ENCODE data around the gene SART3. TPM values are rescaled to one million over a fixed set of nuclear protein-coding genes. Genes with fewer than 3 reads are reported as not detected.

The SART3 gene
- total RNA-seq, 1 donor from 2014 or later = 24.9 TPM

- Histone ChIP-seq H3K27ac (replicated peaks) (no peak overlapping the region), H3K9me3 (replicated peaks) (no peaks in the 10 kb centered on the region), H3K4me1 (no peaks in the 10 kb centered on the region), H3K27me3 (ENCODE audit: low read depth) (no peaks in the 10 kb centered on the region), H3K4me3 (no peak overlapping the region), H3K36me3 (no peaks in the 10 kb centered on the region)
- intact Hi-C loops (cut with micrococcal nuclease) = no loop called here
- TF ChIP-seq CTCF (IDR thresholded peaks at IDR 0.05; ENCODE audit: borderline replicate concordance) = no peak
- no peak for DNase-seq
These were observed 37.7 kb upstream of the SART3 start for GRCh38 chr12:108598553-108599250.

GRCh38 chr12:108597559-108598471 lies 36.8 kb upstream of the SART3 start, which contains the start of gene TMEM119:
Gene TMEM119 (minus strand): TSS chr12:108598084. CDS start chr12:108592383, 5,701 bp downstream.
- Histone ChIP-seq H3K9me3 (replicated peaks) (no peaks in the 10 kb centered on the region), H3K27me3 (ENCODE audit: low read depth) (no peaks in the 10 kb centered on the region), H3K36me3 (no peaks in the 10 kb centered on the region), H3K4me1 (no peaks in the 10 kb centered on the region), H3K27ac (replicated peaks) (no peak within 1 kb of the TSS), H3K4me3 (peak within 1 kb of the TSS; percentile 43)
- DNase-seq = peak; percentile 39
- no peak for TF ChIP-seq CTCF (IDR thresholded peaks at IDR 0.05; ENCODE audit: borderline replicate concordance)
- intact Hi-C loops (cut with micrococcal nuclease) = no loop called here

GRCh38 chr12:108596854-108597558 lies 36.0 kb upstream of the SART3 start:
- H3K27ac ChIP-seq (replicated peaks) = no peak overlapping the region

GRCh38 chr12:108595711-108596647 lies 35.0 kb upstream of the SART3 start:
- DNase-seq = no peak
- no peaks in the 10 kb centered on the region for H3K36me3 ChIP-seq
- H3K27me3 ChIP-seq (ENCODE audit: low read depth) = no peaks in the 10 kb centered on the region
- no peaks in the 10 kb centered on the region for H3K9me3 ChIP-seq (replicated peaks)
- intact Hi-C loops (cut with micrococcal nuclease) = no loop called here
- no peak overlapping the region for H3K27ac ChIP-seq (replicated peaks)
- H3K4me3 ChIP-seq = no peak overlapping the region
- no peaks in the 10 kb centered on the region for H3K4me1 ChIP-seq
- no peak for TF ChIP-seq CTCF (IDR thresholded peaks at IDR 0.05; ENCODE audit: borderline replicate concordance)

More at GRCh38 chr12:108596854-108597558, 36.0 kb upstream of the SART3 start:
- no peak for DNase-seq
- intact Hi-C loops (cut with micrococcal nuclease) = no loop called here
- H3K4me1 ChIP-seq = no peaks in the 10 kb centered on the region
- H3K4me3 ChIP-seq = peak overlapping the region; percentile 43
- H3K9me3 ChIP-seq (replicated peaks) = no peaks in the 10 kb centered on the region
- H3K36me3 ChIP-seq = no peaks in the 10 kb centered on the region
- H3K27me3 ChIP-seq (ENCODE audit: low read depth) = no peaks in the 10 kb centered on the region
- TF ChIP-seq CTCF (IDR thresholded peaks at IDR 0.05; ENCODE audit: borderline replicate concordance) = no peak
